ENCODE data around the gene PRR20B. TPM values are rescaled to one million over a fixed set of nuclear protein-coding genes. Genes with fewer than 3 reads are reported as not detected.
"Not testable (repeated sequence)": the region's sequence is repeated elsewhere in the genome, so short reads cannot be mapped to it uniquely, and the experiment has no call there.

PRR20B gene
- not detected for total RNA-seq

- H3K4me1 Mint-ChIP-seq; ATAC-seq (replicated peaks): not testable (repeated sequence)
Measured at GRCh38 chr13:57147188-57147587, at the start of gene PRR20B. PRR20B (plus strand) TSS chr13:57147488; CDS start chr13:57147875, 387 bp downstream.

GRCh38 chr13:57114945-57115344 lies 32.3 kb upstream of the PRR20B start:
- ATAC-seq (replicated peaks) = no peak
- Mint-ChIP-seq H3K4me1 (no peaks in the 10 kb centered on the region), H3K9me3 (peaks cover 22% of the 10 kb centered on the region), H3K4me3 (no peak overlapping the region), H3K27me3 (no peaks in the 10 kb centered on the region), H3K27ac (no peak overlapping the region), H3K36me3 (ENCODE audit: low read depth) (no peaks in the 10 kb centered on the region)

More at GRCh38 chr13:57147188-57147587, at the start of gene PRR20B:
- not testable (repeated sequence) for H3K27me3 Mint-ChIP-seq; H3K27ac Mint-ChIP-seq; H3K4me3 Mint-ChIP-seq; H3K9me3 Mint-ChIP-seq; H3K36me3 Mint-ChIP-seq (ENCODE audit: low read depth)

- ATAC-seq (replicated peaks) = no peak
- Mint-ChIP-seq H3K9me3 (peaks cover 4% of the 10 kb centered on the region), H3K27ac (no peak overlapping the region), H3K4me1 (no peaks in the 10 kb centered on the region), H3K36me3 (ENCODE audit: low read depth) (no peaks in the 10 kb centered on the region), H3K27me3 (no peaks in the 10 kb centered on the region), H3K4me3 (no peak overlapping the region)
Measured at GRCh38 chr13:57123681-57124080, 23.6 kb upstream of the PRR20B start.

- H3K9me3 Mint-ChIP-seq = no peaks in the 10 kb centered on the region
- no peak for ATAC-seq (replicated peaks)
- H3K27me3 Mint-ChIP-seq = no peaks in the 10 kb centered on the region
- no peak overlapping the region for H3K4me3 Mint-ChIP-seq
- H3K36me3 Mint-ChIP-seq (ENCODE audit: low read depth) = no peaks in the 10 kb centered on the region
- H3K27ac Mint-ChIP-seq = no peak overlapping the region
- no peaks in the 10 kb centered on the region for H3K4me1 Mint-ChIP-seq
Measured at GRCh38 chr13:57128909-57129308, 18.4 kb upstream of the PRR20B start.

- no peaks in the 10 kb centered on the region for H3K27me3 Mint-ChIP-seq
- H3K4me3 Mint-ChIP-seq = no peak overlapping the region
- no peak overlapping the region for H3K27ac Mint-ChIP-seq
- no peak for ATAC-seq (replicated peaks)
- H3K9me3 Mint-ChIP-seq = peaks cover 4% of the 10 kb centered on the region
- H3K4me1 Mint-ChIP-seq = no peaks in the 10 kb centered on the region
- H3K36me3 Mint-ChIP-seq (ENCODE audit: low read depth) = no peaks in the 10 kb centered on the region
Measured at GRCh38 chr13:57136093-57136492, 11.2 kb upstream of the PRR20B start.

DNA sequence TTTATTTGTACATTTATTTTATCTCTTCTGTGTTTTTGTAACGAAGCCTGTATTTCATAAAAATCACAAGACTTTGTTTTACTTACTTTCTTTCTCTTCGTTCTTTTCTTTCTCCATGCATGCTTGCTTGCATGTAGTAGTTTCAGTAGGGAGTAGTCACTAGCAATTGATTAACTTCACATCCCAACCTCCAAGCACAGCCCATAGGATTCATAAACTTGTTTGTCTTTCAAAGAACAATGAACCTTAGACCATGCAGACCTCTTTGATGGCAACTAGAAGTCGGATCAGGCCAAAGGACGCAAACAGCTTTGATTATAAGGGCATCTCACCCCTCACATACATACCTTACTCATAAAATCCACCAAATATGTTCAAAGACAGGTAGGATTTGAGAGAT lies 9.7 kb upstream of the PRR20B start:
- Mint-ChIP-seq H3K4me1 (no peaks in the 10 kb centered on the region), H3K27ac (no peak overlapping the region), H3K36me3 (ENCODE audit: low read depth) (no peaks in the 10 kb centered on the region), H3K4me3 (no peak overlapping the region), H3K27me3 (no peaks in the 10 kb centered on the region), H3K9me3 (peaks cover 4% of the 10 kb centered on the region)
- ATAC-seq (replicated peaks) = no peak

DNA sequence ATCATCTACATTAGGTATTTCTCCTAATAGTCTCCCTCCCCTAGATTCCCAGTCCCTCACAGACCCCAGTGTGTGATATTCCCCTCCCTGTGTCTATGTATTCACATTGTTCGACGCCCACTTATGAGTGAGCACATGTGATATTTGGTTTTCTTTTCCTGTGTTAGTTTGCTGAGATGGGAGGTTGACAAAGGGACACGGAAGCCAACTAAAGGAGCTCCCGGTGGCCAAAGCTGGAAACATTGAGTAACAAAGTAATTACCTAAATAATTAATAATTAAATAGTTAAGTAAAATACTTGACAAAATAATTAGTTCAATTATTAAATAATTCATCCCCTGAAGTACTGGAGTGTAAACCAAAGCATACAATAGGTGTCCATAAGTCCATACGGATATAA lies 8.3 kb upstream of the PRR20B start:
- no peak for ATAC-seq (replicated peaks)
- Mint-ChIP-seq H3K27ac (no peak overlapping the region), H3K27me3 (no peaks in the 10 kb centered on the region), H3K9me3 (peaks cover 4% of the 10 kb centered on the region), H3K36me3 (ENCODE audit: low read depth) (no peaks in the 10 kb centered on the region), H3K4me1 (no peaks in the 10 kb centered on the region), H3K4me3 (no peak overlapping the region)

DNA sequence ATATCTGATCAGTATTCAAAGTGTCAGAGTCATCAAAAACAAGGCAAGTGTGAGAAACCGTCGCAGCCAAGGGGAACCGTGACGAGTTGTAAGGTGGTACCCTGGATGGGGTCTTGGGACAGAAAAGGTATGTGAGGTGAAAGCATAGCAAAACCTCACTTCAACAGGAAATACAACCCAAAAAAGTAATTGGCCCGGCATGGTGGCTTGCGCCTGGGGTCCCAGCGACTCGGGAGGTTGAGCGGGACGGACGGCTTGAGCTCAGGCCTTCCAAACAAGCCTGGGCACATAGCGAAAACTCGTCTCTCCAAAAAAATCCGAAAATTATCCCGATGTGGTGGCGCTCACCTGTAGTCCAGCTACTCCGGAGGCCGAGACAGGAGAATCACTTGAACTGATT lies 7.5 kb upstream of the PRR20B start:
- not testable (repeated sequence) for H3K27ac Mint-ChIP-seq; H3K4me3 Mint-ChIP-seq; H3K27me3 Mint-ChIP-seq; ATAC-seq (replicated peaks); H3K4me1 Mint-ChIP-seq; H3K36me3 Mint-ChIP-seq (ENCODE audit: low read depth); H3K9me3 Mint-ChIP-seq

DNA sequence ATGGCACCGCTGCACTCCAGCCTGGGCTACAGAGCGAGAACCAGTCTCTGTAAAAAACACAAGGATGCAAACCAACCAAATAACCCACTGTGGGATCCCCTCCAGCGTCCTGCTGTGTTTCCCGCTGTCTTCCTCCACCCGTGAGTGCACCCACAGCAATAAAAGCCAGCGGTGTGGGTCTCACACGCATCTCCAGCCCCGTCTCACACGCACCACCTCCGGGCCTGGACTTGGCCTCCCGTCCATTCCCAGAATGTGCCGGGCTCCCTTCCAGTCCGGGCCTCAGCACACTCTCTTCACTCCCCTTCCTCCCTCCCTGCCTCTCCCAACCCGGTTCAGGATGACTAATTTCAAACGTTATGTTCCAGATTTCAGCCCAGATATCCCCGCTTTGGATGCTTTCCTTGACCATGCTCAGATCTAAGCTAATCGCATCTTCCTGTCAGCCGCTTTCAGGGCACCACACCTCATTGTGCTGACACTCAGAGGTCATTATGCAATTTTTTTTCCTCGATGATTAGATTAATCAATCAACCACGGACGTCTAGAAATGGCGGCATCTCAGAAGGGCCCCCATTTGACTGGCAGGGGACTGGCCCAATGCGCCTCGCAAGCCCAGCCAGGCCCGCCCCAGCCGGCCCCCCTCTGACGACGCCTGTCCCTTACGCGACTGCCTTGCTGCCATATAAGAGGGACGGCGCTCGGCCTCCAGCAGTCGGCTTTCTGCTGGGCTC lies 6.9 kb upstream of the PRR20B start, which contains the start of gene PRR20A:
TSS of gene PRR20A (plus strand) at position 684 of the 734 bp plus-strand sequence. CDS start 387 bp downstream, outside the sequence.
- not testable (repeated sequence) for H3K36me3 Mint-ChIP-seq (ENCODE audit: low read depth); H3K9me3 Mint-ChIP-seq; ATAC-seq (replicated peaks); H3K4me3 Mint-ChIP-seq; H3K27me3 Mint-ChIP-seq; H3K27ac Mint-ChIP-seq; H3K4me1 Mint-ChIP-seq

- not testable (repeated sequence) for H3K4me1 Mint-ChIP-seq; H3K9me3 Mint-ChIP-seq; H3K36me3 Mint-ChIP-seq (ENCODE audit: low read depth); H3K27ac Mint-ChIP-seq; H3K27me3 Mint-ChIP-seq; ATAC-seq (replicated peaks); H3K4me3 Mint-ChIP-seq
Measured at GRCh38 chr13:57148106-57148505, 818 bp downstream of the PRR20B start.

- not testable (repeated sequence) for ATAC-seq (replicated peaks); H3K36me3 Mint-ChIP-seq (ENCODE audit: low read depth); H3K9me3 Mint-ChIP-seq; H3K4me1 Mint-ChIP-seq; H3K27ac Mint-ChIP-seq; H3K4me3 Mint-ChIP-seq; H3K27me3 Mint-ChIP-seq
Measured at GRCh38 chr13:57153761-57154160, 6.5 kb downstream of the PRR20B start, which contains the start of gene PRR20C. PRR20C (plus strand) TSS chr13:57154061; CDS start chr13:57154448, 387 bp downstream.

DNA sequence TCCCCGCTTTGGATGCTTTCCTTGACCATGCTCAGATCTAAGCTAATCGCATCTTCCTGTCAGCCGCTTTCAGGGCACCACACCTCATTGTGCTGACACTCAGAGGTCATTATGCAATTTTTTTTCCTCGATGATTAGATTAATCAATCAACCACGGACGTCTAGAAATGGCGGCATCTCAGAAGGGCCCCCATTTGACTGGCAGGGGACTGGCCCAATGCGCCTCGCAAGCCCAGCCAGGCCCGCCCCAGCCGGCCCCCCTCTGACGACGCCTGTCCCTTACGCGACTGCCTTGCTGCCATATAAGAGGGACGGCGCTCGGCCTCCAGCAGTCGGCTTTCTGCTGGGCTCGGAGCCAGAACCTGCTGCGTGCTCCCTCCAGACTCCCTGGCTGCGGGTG lies 13.0 kb downstream of the PRR20B start, which contains the start of gene PRR20D:
TSS of gene PRR20D (plus strand) at position 301 of the 400 bp plus-strand sequence. CDS start 387 bp downstream, outside the sequence.
- not testable (repeated sequence) for H3K36me3 Mint-ChIP-seq (ENCODE audit: low read depth); H3K9me3 Mint-ChIP-seq; H3K4me3 Mint-ChIP-seq; H3K4me1 Mint-ChIP-seq; H3K27me3 Mint-ChIP-seq; H3K27ac Mint-ChIP-seq; ATAC-seq (replicated peaks)

DNA sequence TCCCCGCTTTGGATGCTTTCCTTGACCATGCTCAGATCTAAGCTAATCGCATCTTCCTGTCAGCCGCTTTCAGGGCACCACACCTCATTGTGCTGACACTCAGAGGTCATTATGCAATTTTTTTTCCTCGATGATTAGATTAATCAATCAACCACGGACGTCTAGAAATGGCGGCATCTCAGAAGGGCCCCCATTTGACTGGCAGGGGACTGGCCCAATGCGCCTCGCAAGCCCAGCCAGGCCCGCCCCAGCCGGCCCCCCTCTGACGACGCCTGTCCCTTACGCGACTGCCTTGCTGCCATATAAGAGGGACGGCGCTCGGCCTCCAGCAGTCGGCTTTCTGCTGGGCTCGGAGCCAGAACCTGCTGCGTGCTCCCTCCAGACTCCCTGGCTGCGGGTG lies 19.6 kb downstream of the PRR20B start, which contains the start of gene PRR20E:
TSS of gene PRR20E (plus strand) at position 301 of the 400 bp plus-strand sequence. CDS start 387 bp downstream, outside the sequence.
- H3K27ac Mint-ChIP-seq; H3K36me3 Mint-ChIP-seq (ENCODE audit: low read depth); H3K4me3 Mint-ChIP-seq; H3K4me1 Mint-ChIP-seq; ATAC-seq (replicated peaks); H3K9me3 Mint-ChIP-seq; H3K27me3 Mint-ChIP-seq: not testable (repeated sequence)

GRCh38 chr13:57191667-57192066 lies 44.4 kb downstream of the PRR20B start:
- Mint-ChIP-seq H3K36me3 (ENCODE audit: low read depth) (no peaks in the 10 kb centered on the region), H3K27me3 (no peaks in the 10 kb centered on the region), H3K9me3 (no peaks in the 10 kb centered on the region), H3K4me1 (no peaks in the 10 kb centered on the region), H3K27ac (no peak overlapping the region), H3K4me3 (no peak overlapping the region)
- ATAC-seq (replicated peaks) = no peak

All from activated T-helper 17 cell treated with anti-CD3 and anti-CD28 coated beads, Interleukin-2, amount 50 U/mL, for 72 hours (primary cell).